GM12878 (cell line): ENCODE measurements around the gene TGFB1I1. TPM values are rescaled to one million over a fixed set of nuclear protein-coding genes. Genes with fewer than 3 reads are reported as not detected.

Source experiments
- polyA plus RNA-seq, 11 experiments: library from polyadenylated mRNA; depleted of rRNA in 4 of 11; unstranded in 6 of 11; stranded (reverse) in 5 of 11; fragments of >200 nt; fragmentation: Nextera tagmentation in 4 of 11; fragmentation: Illumina TruSeq in 1 of 11; extraction: Ambion mirVana in 4 of 11; extraction: Trizol in 1 of 11; gene quantifications; 1 replicate in 1 of 11; 2 replicates in 10 of 11; pipeline versions ENCODE4 v1.2.1 to v1.2.3, GENCODE V29; 2011 to 2016; ENCODE audit warnings: inconsistent platforms in 2 of 11, missing spikeins in 2 of 11, low read depth in 1 of 11
- total RNA-seq, 4 experiments: library from RNA; depleted of rRNA in 3 of 4; stranded (reverse); fragments of >200 nt in 3 of 4; fragmentation: Illumina TruSeq in 1 of 4; extraction: Trizol in 1 of 4; gene quantifications; 2 replicates each; pipeline versions ENCODE4 v1.2.1 to v1.2.3, GENCODE V29; 2013 to 2021

The TGFB1I1 gene
- total and polyA plus RNA-seq, 10 of the 15 experiments (the other 5 are each of a cell fraction or from before 2014, with no cell fraction given) = 0.13 to 2.3 (median 0.41) TPM; not detected in 2

Other genes starting within 250 kb of the TGFB1I1 start
Only the 7 nearest of the 9 such genes appear.
- gene ITGAD, start 78.8 kb upstream of the TGFB1I1 start, total RNA-seq (2014; rRNA removed) = 2.4 and 2.7 TPM in 2 replicates
- 1.5 TPM in 2 replicates for gene ITGAD, start 78.8 kb upstream of the TGFB1I1 start, total RNA-seq (2014; rRNA removed; fragmentation: Illumina TruSeq; extraction: Trizol)
- gene ITGAD, start 78.8 kb upstream of the TGFB1I1 start, total RNA-seq (2021) = 4.0 and 4.8 TPM in 2 replicates
- gene ITGAD, start 78.8 kb upstream of the TGFB1I1 start, polyA plus RNA-seq (2011; rRNA removed) = 2.1 and 3.6 TPM in 2 replicates
- gene ITGAD, start 78.8 kb upstream of the TGFB1I1 start, polyA plus RNA-seq (2014; fragmentation: Illumina TruSeq; extraction: Trizol) = 0.96 and 1.3 TPM in 2 replicates
- gene ITGAD, start 78.8 kb upstream of the TGFB1I1 start, polyA plus RNA-seq (2014; fragmentation: Nextera tagmentation; extraction: Ambion mirVana) = under 1 TPM; 0.29 to 0.31 TPM
- gene ITGAD, start 78.8 kb upstream of the TGFB1I1 start, polyA plus RNA-seq (2014; rRNA removed) = 3.1 and 3.3 TPM in 2 replicates
- gene ITGAD, start 78.8 kb upstream of the TGFB1I1 start, polyA plus RNA-seq (2016; fragmentation: Nextera tagmentation; extraction: Ambion mirVana) = under 1 TPM; 0.81 to 0.92 TPM
- not detected in 2 replicates for gene COX6A2, start 43.8 kb upstream of the TGFB1I1 start, total RNA-seq (2014; rRNA removed)
- not detected in 2 replicates for gene COX6A2, start 43.8 kb upstream of the TGFB1I1 start, total RNA-seq (2014; rRNA removed; fragmentation: Illumina TruSeq; extraction: Trizol)
- gene COX6A2, start 43.8 kb upstream of the TGFB1I1 start, total RNA-seq (2021) = not detected in 2 replicates
- not detected in 2 replicates for gene COX6A2, start 43.8 kb upstream of the TGFB1I1 start, polyA plus RNA-seq (2011; rRNA removed)
- not detected in 2 replicates for gene COX6A2, start 43.8 kb upstream of the TGFB1I1 start, polyA plus RNA-seq (2014; fragmentation: Illumina TruSeq; extraction: Trizol)
- not detected for gene COX6A2, start 43.8 kb upstream of the TGFB1I1 start, polyA plus RNA-seq (2014; fragmentation: Nextera tagmentation; extraction: Ambion mirVana)
- not detected in 2 replicates for gene COX6A2, start 43.8 kb upstream of the TGFB1I1 start, polyA plus RNA-seq (2014; rRNA removed)
- not detected for gene COX6A2, start 43.8 kb upstream of the TGFB1I1 start, polyA plus RNA-seq (2016; fragmentation: Nextera tagmentation; extraction: Ambion mirVana)
- 0.05 and 0.06 TPM in 2 replicates for gene ZNF843, start 29.4 kb upstream of the TGFB1I1 start, total RNA-seq (2014; rRNA removed)
- 0.09 TPM in 1 of 2 replicates, not detected in the other for gene ZNF843, start 29.4 kb upstream of the TGFB1I1 start, total RNA-seq (2014; rRNA removed; fragmentation: Illumina TruSeq; extraction: Trizol)
- 0.16 and 0.26 TPM in 2 replicates for gene ZNF843, start 29.4 kb upstream of the TGFB1I1 start, total RNA-seq (2021)
- 0.06 and 0.07 TPM in 2 replicates for gene ZNF843, start 29.4 kb upstream of the TGFB1I1 start, polyA plus RNA-seq (2011; rRNA removed)
- gene ZNF843, start 29.4 kb upstream of the TGFB1I1 start, polyA plus RNA-seq (2014; fragmentation: Illumina TruSeq; extraction: Trizol) = 0.03 TPM in 1 of 2 replicates, not detected in the other
- under 1 TPM in 1 of 2 experiments, not detected in 1; 0.04 TPM for gene ZNF843, start 29.4 kb upstream of the TGFB1I1 start, polyA plus RNA-seq (2014; fragmentation: Nextera tagmentation; extraction: Ambion mirVana)
- gene ZNF843, start 29.4 kb upstream of the TGFB1I1 start, polyA plus RNA-seq (2014; rRNA removed) = 0.08 and 0.20 TPM in 2 replicates
- gene ZNF843, start 29.4 kb upstream of the TGFB1I1 start, polyA plus RNA-seq (2016; fragmentation: Nextera tagmentation; extraction: Ambion mirVana) = under 1 TPM; 0.09 to 0.25 TPM
- gene ARMC5, start 12.7 kb upstream of the TGFB1I1 start, total RNA-seq (2014; rRNA removed) = 6.6 and 7.6 TPM in 2 replicates
- 2.3 and 2.8 TPM in 2 replicates for gene ARMC5, start 12.7 kb upstream of the TGFB1I1 start, total RNA-seq (2014; rRNA removed; fragmentation: Illumina TruSeq; extraction: Trizol)
- 11.5 and 13.2 TPM in 2 replicates for gene ARMC5, start 12.7 kb upstream of the TGFB1I1 start, total RNA-seq (2021)
- gene ARMC5, start 12.7 kb upstream of the TGFB1I1 start, polyA plus RNA-seq (2011; rRNA removed) = 3.2 and 3.6 TPM in 2 replicates
- gene ARMC5, start 12.7 kb upstream of the TGFB1I1 start, polyA plus RNA-seq (2014; fragmentation: Illumina TruSeq; extraction: Trizol) = 0.89 and 1.5 TPM in 2 replicates
- gene ARMC5, start 12.7 kb upstream of the TGFB1I1 start, polyA plus RNA-seq (2014; fragmentation: Nextera tagmentation; extraction: Ambion mirVana) = under 1 TPM; 0.06 to 0.51 TPM
- 7.7 and 9.3 TPM in 2 replicates for gene ARMC5, start 12.7 kb upstream of the TGFB1I1 start, polyA plus RNA-seq (2014; rRNA removed)
- gene ARMC5, start 12.7 kb upstream of the TGFB1I1 start, polyA plus RNA-seq (2016; fragmentation: Nextera tagmentation; extraction: Ambion mirVana) = 10 to 100 TPM in 1 of 2 experiments, 1 to 10 TPM in 1; 9.8 to 12.0 TPM
- not detected in 2 replicates for gene SLC5A2, start 11.0 kb downstream of the TGFB1I1 start, total RNA-seq (2014; rRNA removed)
- not detected in 2 replicates for gene SLC5A2, start 11.0 kb downstream of the TGFB1I1 start, total RNA-seq (2014; rRNA removed; fragmentation: Illumina TruSeq; extraction: Trizol)
- not detected in 2 replicates for gene SLC5A2, start 11.0 kb downstream of the TGFB1I1 start, total RNA-seq (2021)
- not detected in 2 replicates for gene SLC5A2, start 11.0 kb downstream of the TGFB1I1 start, polyA plus RNA-seq (2011; rRNA removed)
- not detected in 2 replicates for gene SLC5A2, start 11.0 kb downstream of the TGFB1I1 start, polyA plus RNA-seq (2014; fragmentation: Illumina TruSeq; extraction: Trizol)
- gene SLC5A2, start 11.0 kb downstream of the TGFB1I1 start, polyA plus RNA-seq (2014; fragmentation: Nextera tagmentation; extraction: Ambion mirVana) = 1 to 10 TPM; 3.6 to 4.3 TPM
- gene SLC5A2, start 11.0 kb downstream of the TGFB1I1 start, polyA plus RNA-seq (2014; rRNA removed) = not detected in 2 replicates
- 1 to 10 TPM; 4.6 to 4.8 TPM for gene SLC5A2, start 11.0 kb downstream of the TGFB1I1 start, polyA plus RNA-seq (2016; fragmentation: Nextera tagmentation; extraction: Ambion mirVana)
- gene RUSF1, start 36.2 kb downstream of the TGFB1I1 start, total RNA-seq (2014; rRNA removed) = 28.3 and 32.0 TPM in 2 replicates
- gene RUSF1, start 36.2 kb downstream of the TGFB1I1 start, total RNA-seq (2014; rRNA removed; fragmentation: Illumina TruSeq; extraction: Trizol) = 20.3 and 21.3 TPM in 2 replicates
- 43.6 and 46.3 TPM in 2 replicates for gene RUSF1, start 36.2 kb downstream of the TGFB1I1 start, total RNA-seq (2021)
- 17.3 and 25.3 TPM in 2 replicates for gene RUSF1, start 36.2 kb downstream of the TGFB1I1 start, polyA plus RNA-seq (2011; rRNA removed)
- gene RUSF1, start 36.2 kb downstream of the TGFB1I1 start, polyA plus RNA-seq (2014; fragmentation: Illumina TruSeq; extraction: Trizol) = 8.6 and 30.2 TPM in 2 replicates
- gene RUSF1, start 36.2 kb downstream of the TGFB1I1 start, polyA plus RNA-seq (2014; fragmentation: Nextera tagmentation; extraction: Ambion mirVana) = under 1 TPM; 0.20 to 0.26 TPM
- gene RUSF1, start 36.2 kb downstream of the TGFB1I1 start, polyA plus RNA-seq (2014; rRNA removed) = 43.0 and 48.5 TPM in 2 replicates
- 10 to 100 TPM; 29.1 to 32.8 TPM for gene RUSF1, start 36.2 kb downstream of the TGFB1I1 start, polyA plus RNA-seq (2016; fragmentation: Nextera tagmentation; extraction: Ambion mirVana)
- gene AHSP, start 55.7 kb downstream of the TGFB1I1 start, total RNA-seq (2014; rRNA removed) = not detected in 2 replicates
- not detected in 2 replicates for gene AHSP, start 55.7 kb downstream of the TGFB1I1 start, total RNA-seq (2014; rRNA removed; fragmentation: Illumina TruSeq; extraction: Trizol)
- not detected in 2 replicates for gene AHSP, start 55.7 kb downstream of the TGFB1I1 start, total RNA-seq (2021)
- not detected in 2 replicates for gene AHSP, start 55.7 kb downstream of the TGFB1I1 start, polyA plus RNA-seq (2011; rRNA removed)
- not detected in 2 replicates for gene AHSP, start 55.7 kb downstream of the TGFB1I1 start, polyA plus RNA-seq (2014; fragmentation: Illumina TruSeq; extraction: Trizol)
- not detected for gene AHSP, start 55.7 kb downstream of the TGFB1I1 start, polyA plus RNA-seq (2014; fragmentation: Nextera tagmentation; extraction: Ambion mirVana)
- not detected in 2 replicates for gene AHSP, start 55.7 kb downstream of the TGFB1I1 start, polyA plus RNA-seq (2014; rRNA removed)
- gene AHSP, start 55.7 kb downstream of the TGFB1I1 start, polyA plus RNA-seq (2016; fragmentation: Nextera tagmentation; extraction: Ambion mirVana) = not detected